Measurements from ENCODE around the gene OR52H1. TPM values are rescaled to one million over a fixed set of nuclear protein-coding genes. Genes with fewer than 3 reads are reported as not detected.

OR52H1 gene
- total RNA-seq: not detected in 2 replicates

DNA sequence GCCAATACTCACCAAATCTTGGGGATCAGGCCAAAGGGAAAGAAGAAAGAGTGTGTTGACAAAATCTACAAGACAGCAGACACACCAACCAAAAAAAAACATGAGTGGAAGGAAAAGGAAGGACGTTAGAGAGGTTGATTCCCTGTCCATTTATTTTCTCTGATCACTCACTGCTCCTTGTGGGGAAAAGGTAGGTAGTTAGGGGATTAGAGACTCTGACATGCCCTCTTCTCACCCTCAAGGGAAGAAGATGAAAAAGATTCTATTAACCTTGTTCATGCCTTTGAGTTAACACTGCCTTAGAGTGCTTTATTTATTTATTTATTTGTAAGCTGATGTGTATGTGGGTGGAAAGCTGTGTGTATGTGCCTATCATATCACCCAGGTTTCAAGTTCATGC lies at the start of gene OR52H1:
Gene OR52H1, minus strand, starts transcription at position 101 of the 400 bp plus-strand sequence. CDS start 3,035 bp downstream, outside the sequence.

DNA sequence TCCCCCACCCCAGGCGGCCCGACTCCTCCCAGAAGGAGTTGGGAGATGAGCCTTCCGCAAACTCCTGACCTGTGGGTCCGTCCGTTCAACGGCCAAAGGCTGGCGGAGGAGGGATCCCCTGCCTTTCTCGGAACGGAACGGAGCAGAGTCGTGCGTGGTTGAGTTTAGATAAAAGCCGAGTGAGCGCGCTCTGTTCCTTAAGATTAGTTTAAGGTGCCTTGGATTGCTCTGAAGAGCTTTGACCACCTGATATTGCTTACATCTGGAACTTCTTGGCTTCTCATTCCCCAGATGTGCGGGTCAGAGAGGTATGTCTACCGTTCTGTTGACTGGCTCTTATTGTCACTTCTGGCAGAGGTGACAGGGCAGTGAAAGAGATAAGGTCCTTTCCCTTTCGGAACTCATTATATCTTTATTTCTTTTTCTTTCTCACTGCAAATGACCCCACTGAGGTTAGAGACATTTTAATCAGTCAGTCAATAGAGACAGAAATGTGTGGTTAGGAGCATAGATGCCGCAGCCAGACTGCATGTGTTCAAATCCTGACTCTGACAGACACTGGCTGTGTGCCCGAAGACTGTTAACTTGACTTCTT lies 48.4 kb upstream of the OR52H1 start, which contains the start of gene TRIM6:
Gene TRIM6, plus strand, starts transcription at position 31 of the 595 bp plus-strand sequence. Its CDS starts 261 bp downstream, at position 292.

DNA sequence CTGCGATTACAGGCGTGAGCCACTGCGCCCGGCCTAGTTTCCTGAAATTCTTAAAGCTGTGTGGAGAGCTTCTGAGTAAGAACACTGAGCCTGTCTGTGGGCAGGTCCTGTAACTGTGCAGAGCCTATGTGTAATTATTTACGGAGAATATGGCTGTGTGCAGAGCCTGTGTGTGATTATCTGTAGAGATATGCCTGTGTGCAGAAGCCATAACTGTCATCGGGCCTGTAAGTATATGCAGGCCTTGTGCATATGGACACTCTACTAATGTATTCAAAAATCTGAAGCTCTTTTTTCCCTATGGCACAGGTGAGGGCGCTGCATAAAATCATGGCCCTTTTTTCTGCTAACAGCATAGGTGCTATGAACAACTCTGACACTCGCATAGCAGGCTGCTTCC lies 32.2 kb upstream of the OR52H1 start, which contains the start of gene OR52B6:
Gene OR52B6, plus strand, starts transcription at position 301 of the 400 bp plus-strand sequence. Its CDS starts 0 bp downstream, at position 301.

DNA sequence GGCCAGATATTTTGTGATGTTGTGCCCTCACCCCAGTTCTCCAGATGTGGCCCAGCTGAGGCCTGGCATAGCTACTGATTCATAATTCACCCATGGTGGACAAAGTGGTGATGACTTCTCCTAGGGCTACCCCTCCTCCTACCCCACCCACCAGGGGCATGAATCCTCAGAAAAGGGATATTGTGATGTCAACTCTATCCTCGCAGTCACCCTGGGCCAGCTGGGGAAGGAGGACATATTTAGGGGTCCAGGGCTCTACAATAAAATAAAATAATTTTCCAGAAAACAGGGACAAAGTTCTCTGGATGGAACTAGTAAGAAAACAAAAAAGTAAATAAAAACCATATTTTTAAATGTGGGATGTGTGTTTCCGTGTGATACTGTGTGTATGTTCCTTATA lies 31.7 kb downstream of the OR52H1 start, which contains the start of gene UBQLNL:
Gene UBQLNL, minus strand, starts transcription at position 101 of the 400 bp plus-strand sequence. CDS start 258 bp downstream, outside the sequence.

DNA sequence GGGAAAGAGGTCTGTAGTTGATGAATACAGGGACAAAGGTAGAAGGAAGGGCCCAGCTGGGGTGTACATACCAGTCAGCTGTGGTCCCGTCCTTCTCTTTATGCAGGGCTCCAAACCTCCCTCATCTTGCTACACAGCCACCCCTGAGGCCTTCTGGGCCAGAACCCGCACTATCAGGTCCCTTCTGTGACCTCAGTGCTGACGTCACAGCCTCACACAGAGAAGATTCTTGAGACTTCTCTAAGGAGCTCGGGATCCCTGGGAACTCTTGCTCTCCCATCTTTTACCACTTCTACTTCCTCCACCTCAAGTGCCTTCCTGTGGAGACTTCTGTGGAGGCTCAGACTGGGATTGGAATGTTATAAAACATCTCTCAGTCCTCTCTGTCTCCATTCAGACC lies 38.5 kb downstream of the OR52H1 start, which contains the start of gene UBQLN3:
Gene UBQLN3, minus strand, starts transcription at position 155 of the 400 bp plus-strand sequence. CDS start 399 bp downstream, outside the sequence.

Other genes with a start within 250 kb of the OR52H1 start
- not detected in 2 replicates for gene OR51B4, start 246.6 kb downstream of the OR52H1 start, total RNA-seq
- gene OR51B2, start 224.2 kb downstream of the OR52H1 start, total RNA-seq: not detected in 2 replicates
- not detected in 2 replicates for gene OR51B5, start 205.0 kb downstream of the OR52H1 start, total RNA-seq
- not detected in 2 replicates for gene OR51B6, start 197.0 kb downstream of the OR52H1 start, total RNA-seq
- gene OR51M1, start 164.7 kb downstream of the OR52H1 start, total RNA-seq: not detected in 2 replicates
- gene OR51Q1, start 126.4 kb downstream of the OR52H1 start, total RNA-seq: not detected in 2 replicates
- gene OR51I1, start 107.0 kb downstream of the OR52H1 start, total RNA-seq: not detected in 2 replicates
- not detected in 2 replicates for gene OR51I2, start 99.2 kb downstream of the OR52H1 start, total RNA-seq
- gene OR52D1, start 59.9 kb downstream of the OR52H1 start, total RNA-seq: not detected in 2 replicates
- not detected in 2 replicates for gene UBQLN3, start 38.6 kb downstream of the OR52H1 start, total RNA-seq
- not detected in 2 replicates for gene UBQLNL, start 31.8 kb downstream of the OR52H1 start, total RNA-seq
- gene OR52B6, start 32.3 kb upstream of the OR52H1 start, total RNA-seq: not detected in 2 replicates
- gene TRIM6, start 48.1 kb upstream of the OR52H1 start, total RNA-seq: 7.1 and 8.6 TPM in 2 replicates
- gene TRIM34, start 76.5 kb upstream of the OR52H1 start, total RNA-seq: 16.5 and 18.5 TPM in 2 replicates
- gene TRIM5, start 136.5 kb upstream of the OR52H1 start, total RNA-seq: 22.8 and 31.9 TPM in 2 replicates
- gene TRIM22, start 141.2 kb upstream of the OR52H1 start, total RNA-seq: 49.6 and 55.1 TPM in 2 replicates
- not detected in 2 replicates for gene OR56B1, start 187.9 kb upstream of the OR52H1 start, total RNA-seq
- gene OR52N4, start 205.7 kb upstream of the OR52H1 start, total RNA-seq: not detected in 2 replicates
- gene OR52N5, start 234.8 kb upstream of the OR52H1 start, total RNA-seq: not detected in 2 replicates
- not detected in 2 replicates for gene OR52N1, start 242.7 kb upstream of the OR52H1 start, total RNA-seq